HT-29 (cell line): Measurements from ENCODE around the gene DOCK3. TPM values are rescaled to one million over a fixed set of nuclear protein-coding genes. Genes with fewer than 3 reads are reported as not detected.
"Not testable (repeated sequence)": the region's sequence is repeated elsewhere in the genome, so short reads cannot be mapped to it uniquely, and the experiment has no call there.

Source experiments
- DNase-seq: peaks from one replicate; pipeline ENCODE4 v3.0.0-alpha.2; 2015; ENCODE audit warnings: low spot score
- total RNA-seq: library from RNA; depleted of rRNA; stranded (reverse); fragments of >200 nt; shearing (Covaris generic); gene quantifications from 2 replicates; pipeline ENCODE4 v1.2.3, GENCODE V29; 2014

Gene DOCK3
- total RNA-seq, 1 experiment from 2014 or later, result 0.10 TPM

- DNase-seq, result no peak
Observed at GRCh38 chr3:50687127-50687751, 12.5 kb downstream of the DOCK3 start.

DNA sequence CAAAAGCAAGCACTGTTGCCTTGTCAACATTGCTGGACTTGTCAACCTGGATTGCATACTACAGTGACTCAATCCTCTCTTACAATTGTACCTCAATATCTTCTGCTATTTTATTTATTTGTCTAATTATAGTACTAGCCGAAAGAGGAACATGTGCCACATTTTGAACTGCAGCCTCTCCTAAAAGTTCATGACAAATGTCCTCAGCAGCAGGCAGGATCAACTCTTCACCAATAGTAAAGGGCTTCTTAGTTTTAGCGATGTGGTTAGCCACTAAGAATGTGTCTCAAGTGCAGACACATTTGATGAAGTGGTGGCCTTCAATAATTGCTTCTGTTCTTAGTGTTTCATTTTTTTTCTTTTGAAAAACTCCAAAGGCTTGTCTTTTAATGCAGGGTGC, 13.2 kb downstream of the DOCK3 start:
- DNase-seq, result no peak

DNA sequence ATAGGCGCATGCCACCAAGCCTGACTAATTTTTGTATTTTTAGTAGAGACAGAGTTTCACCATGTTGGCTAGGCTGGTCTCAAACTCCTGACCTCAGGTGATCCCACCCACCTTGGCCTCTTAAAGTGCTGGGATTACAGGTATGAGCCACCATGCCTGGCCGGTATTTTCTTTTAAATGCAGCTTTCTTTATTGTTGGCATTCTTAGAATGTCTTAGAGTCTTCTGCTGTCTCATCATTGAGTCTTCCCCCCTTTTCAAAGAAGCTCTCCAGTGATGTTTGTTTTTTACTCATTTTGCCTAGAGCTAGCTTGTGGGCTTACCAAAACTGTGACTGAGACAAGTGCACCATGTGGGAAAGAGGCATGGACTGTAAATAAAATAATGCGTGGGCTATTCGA, 13.9 kb downstream of the DOCK3 start:
- not testable (repeated sequence) for DNase-seq

- DNase-seq, result no peak
Observed at GRCh38 chr3:50689558-50689957, 14.8 kb downstream of the DOCK3 start.

DNA sequence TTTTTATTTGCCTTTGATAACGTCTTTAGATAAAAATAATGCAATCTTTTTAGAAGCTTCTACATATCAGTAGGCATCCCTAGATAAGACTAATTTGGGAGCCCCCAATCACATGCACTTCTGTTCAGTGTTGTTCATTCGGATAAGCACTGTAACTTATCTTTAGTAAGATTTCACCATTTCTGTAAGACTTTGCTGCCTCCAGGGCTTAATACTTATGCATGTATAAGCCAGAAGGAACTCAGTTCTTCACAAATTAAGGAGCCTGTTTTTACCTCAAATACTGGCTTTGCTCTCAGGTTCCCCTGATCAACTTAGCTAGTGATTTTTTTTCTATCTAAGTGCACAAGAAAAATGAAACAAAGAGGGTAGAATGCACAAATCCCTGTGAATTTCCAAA, 20.3 kb downstream of the DOCK3 start:
- DNase-seq, result no peak

GRCh38 chr3:50696276-50696675, 21.5 kb downstream of the DOCK3 start:
- DNase-seq, result no peak

- DNase-seq, result no peak
Observed at GRCh38 chr3:50698269-50698668, 23.5 kb downstream of the DOCK3 start.

DNA sequence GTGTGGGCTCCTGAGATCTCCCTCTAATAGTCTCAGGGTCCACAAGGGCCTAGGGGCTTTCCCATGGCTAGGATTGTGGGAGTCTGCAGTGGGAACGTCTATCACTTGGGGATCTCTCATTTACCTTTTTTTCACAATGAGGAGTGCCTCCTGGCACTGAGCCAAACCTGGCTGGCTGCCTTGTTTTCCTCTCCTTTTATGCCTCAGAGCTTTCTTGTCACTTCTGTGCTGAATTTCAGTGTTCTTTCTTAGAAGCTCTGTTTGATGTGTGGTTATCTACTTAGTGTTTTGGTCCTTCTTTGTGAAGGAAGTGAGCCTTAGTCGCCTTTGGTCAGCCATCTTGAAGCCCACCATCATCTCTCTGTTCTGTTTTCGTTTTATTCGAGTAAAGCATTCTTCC, 33.9 kb downstream of the DOCK3 start:
- DNase-seq, result no peak

DNA sequence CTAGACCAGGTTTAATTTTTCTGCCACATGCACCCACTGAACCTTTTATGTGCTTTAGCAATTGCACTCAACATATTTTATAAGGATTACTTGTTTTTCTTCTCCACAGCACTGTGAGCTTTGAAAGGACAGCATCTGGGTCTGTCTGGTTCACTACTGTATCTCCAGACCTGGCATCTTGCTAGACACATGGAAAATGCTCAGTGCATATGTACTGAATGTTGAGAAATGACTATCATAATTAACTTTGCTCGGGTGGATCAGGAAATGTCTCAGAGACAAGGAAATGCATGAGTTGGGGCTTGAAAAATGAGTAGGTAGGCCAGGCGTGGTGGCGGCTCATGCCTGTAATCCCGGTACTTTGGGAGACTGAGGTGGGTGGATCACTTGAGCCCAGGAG, 40.2 kb downstream of the DOCK3 start:
- no peak for DNase-seq

DNA sequence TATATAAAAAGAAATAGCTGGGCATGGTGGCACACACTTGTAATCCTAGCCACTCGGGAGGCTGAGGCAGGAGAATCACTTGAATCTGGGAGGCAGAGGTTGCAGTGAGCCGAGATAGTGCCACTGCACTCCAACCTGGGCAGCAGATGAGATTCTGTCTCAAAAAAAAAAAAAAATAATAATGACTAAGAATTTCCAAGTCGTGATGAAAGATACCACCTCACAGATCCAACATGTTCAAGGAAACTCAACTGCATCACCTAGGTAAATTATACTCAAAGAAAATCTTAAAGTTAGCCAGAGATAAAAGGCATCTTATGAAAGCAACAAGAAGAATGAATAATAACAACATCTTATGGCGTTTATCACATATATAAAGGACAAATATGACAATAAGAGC, 50.1 kb downstream of the DOCK3 start:
- DNase-seq, result no peak

DNA sequence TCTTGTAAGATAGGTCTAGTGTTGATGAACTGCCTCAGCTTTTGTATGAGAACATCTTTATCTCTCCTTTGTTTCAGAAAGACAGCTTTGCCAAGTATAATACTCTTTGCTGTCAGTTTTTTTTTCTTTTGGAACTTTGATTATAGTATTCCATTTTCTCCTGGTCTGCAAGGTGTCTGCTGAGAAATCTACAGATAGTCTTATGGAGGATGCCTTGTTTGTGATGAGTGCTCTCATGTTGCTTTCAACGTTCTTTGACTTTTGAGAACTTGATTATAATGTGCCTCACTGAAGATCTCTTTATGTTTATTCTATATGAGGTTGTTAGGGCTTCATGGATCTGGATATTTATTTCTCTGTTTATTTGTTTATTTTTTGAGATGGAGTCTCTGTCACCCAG, 60.3 kb downstream of the DOCK3 start:
- DNase-seq, result no peak

DNA sequence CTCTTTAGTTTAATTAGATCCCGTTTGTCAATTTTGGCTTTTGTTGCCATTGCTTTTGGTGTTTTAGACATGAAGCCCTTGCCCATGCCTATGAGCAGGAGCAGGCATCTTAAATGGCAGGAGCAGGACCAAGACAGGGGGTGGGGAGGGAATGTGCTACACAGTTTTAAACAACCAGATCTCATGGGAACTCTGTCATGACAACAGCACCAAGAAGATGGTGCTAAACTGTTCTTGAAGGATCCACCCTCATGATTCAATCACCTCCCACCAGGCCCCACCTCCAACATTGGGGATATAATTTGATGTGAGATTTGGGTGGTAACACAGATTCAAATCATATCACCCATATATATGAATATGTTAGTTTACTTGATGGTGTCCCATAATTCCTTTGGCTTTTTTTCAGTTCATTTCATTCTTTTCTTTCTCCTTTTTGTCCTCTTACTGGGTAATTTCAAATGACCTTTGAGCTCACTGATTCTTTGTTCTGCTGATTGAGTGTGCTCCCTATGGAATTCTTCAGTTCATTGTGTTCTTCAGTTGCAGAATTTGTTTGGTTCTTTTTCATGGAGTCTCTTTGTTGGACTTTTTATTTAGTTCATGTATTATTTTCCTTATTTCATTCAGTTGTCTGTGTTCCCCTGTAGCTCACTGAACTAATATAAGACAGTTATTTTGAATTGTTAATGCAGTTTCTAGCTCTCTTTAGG, 62.6 kb downstream of the DOCK3 start:
- no peak for DNase-seq

- DNase-seq, result no peak
Observed at GRCh38 chr3:50737906-50738598, 63.3 kb downstream of the DOCK3 start.

GRCh38 chr3:50743643-50744042, 68.9 kb downstream of the DOCK3 start:
- DNase-seq, result no peak

DNA sequence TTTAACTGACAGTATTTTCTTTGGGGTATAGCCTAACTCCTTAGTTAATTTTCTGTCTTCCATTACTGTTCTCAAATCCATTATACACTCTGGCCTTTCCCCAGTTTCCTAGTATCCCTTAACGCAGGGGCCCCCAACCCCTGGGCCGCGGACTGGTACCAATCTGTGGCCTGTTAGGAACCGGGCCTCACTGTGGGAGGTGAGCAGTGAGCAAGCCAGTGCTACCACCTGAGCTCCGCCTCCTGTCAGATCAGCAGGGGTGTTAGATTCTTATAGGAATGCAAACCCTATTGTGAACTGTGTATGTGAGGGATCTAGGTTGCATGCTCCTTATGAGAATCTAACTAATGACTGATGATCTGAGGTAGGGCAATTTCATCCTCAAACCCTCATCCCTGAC, 75.1 kb downstream of the DOCK3 start:
- no peak for DNase-seq

DNA sequence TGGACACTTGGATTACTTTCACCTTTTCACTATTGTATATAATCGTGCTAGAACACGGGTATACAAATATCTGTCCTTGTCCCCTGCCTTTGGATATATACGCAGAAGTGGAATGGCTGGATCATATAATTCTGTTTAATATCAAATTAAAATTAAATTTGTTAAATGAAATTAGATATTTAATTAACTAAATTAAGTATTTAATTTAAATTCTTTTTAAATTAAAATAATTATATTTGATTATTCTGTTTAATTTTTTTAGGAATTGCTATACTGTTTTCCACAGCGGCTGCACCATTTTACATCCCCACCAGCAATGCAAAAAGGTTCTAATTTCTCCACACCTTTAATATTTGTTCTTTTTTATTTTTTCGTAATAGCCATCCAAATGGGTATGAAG, 84.3 kb downstream of the DOCK3 start:
- DNase-seq, result no peak

DNA sequence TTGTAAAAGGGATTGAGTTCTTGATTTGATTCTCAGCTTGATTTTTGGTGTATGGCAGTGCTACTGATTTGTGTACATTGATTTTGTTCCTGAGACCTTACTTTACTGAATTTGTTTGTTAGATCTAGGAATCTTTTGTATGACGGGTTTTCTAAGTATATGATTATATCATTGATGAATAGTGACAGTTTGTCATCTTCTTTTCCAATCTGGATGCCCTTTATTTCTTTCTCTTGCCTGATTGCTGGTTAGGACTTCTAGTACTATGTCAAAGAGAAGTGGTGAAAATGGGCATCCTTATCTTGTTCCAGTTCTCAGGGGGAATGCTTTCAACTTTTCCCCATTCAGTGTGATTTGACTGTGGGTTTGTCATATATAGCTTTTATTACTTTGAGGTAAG, 103.0 kb downstream of the DOCK3 start:
- no peak for DNase-seq

- not testable (repeated sequence) for DNase-seq
Observed at GRCh38 chr3:50781766-50782165, 107.0 kb downstream of the DOCK3 start.

GRCh38 chr3:50786631-50787030, 111.9 kb downstream of the DOCK3 start:
- DNase-seq, result no peak

GRCh38 chr3:50790894-50791293, 116.2 kb downstream of the DOCK3 start:
- DNase-seq, result not testable (repeated sequence)

GRCh38 chr3:50792568-50792967, 117.8 kb downstream of the DOCK3 start:
- DNase-seq, result no peak

DNA sequence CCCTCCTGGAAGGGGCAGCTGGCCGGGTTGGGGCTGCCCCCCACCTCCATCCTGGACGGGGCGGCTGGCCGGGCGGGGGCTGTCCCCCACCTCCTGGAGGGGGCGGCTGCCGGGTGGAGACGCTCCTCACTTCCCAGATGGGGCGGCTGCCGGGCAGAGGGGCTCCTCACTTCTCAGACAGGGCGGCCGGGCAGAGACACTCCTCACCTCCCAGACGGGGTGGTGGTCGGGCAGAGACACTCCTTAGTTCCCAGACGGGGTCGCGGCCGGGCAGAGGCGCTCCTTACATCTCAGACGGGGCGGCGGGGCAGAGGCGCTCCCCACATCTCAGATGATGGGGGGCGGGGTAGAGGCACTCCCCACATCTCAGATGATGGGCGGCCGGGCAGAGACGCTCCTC, 129.1 kb downstream of the DOCK3 start:
- DNase-seq, result not testable (repeated sequence)

- not testable (repeated sequence) for DNase-seq
Observed at GRCh38 chr3:50804376-50804775, 129.6 kb downstream of the DOCK3 start.
